ENCODE results near the gene TIMMDC1.

DNA sequence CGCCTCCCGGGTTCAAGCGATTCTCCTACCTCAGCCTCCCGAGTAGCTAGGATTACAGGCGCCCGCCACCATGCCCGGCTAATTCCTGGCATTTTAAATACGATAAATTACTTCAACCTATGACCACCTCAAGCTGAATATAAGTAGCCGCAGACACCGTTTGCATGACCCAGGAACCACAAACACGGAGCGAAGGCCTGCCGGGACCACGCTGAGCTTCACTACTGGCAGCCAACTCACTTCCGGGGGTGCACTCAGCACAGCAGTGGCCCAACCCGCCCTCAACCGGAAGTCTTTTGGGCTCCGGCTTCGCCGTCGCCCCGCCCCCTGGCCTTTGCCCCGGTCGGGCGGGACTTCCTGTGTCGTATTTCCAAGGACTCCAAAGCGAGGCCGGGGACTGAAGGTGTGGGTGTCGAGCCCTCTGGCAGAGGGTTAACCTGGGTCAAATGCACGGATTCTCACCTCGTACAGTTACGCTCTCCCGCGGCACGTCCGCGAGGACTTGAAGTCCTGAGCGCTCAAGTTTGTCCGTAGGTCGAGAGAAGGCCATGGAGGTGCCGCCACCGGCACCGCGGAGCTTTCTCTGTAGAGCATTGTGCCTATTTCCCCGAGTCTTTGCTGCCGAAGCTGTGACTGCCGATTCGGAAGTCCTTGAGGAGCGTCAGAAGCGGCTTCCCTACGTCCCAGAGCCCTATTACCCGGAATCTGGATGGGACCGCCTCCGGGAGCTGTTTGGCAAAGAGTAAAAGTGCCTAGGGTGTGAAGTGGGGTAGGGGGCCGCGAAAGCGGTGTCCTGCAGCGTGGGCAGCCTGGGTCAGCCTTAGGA, at the start of gene TIMMDC1:
- TF ChIP-seq CTCF (IDR thresholded peaks at IDR 0.05), result no peak
- TF ChIP-seq POLR2AphosphoS5 (IDR thresholded peaks at IDR 0.05), result peak; percentile 82 to 97 (median 90)
- peak in 1 of 4 donors; percentile 78 for TF ChIP-seq POLR2A (IDR thresholded peaks at IDR 0.05)
- TF ChIP-seq EP300 (IDR thresholded peaks at IDR 0.05), result no peak

All from stomach (tissue), 4 donors.